Testis (tissue), 2 donors: ENCODE measurements around the gene PAFAH1B1.

Experiments used
- CTCF ChIP-seq, 3 experiments: fragments of 450-650 bp in 2 of 3; fragments of 200-600 bp in 1 of 3; sonication (generic) in 1 of 3; IDR thresholded peaks; one replicate each; pipeline ENCODE4 v1.5.1; 2016 to 2019; ENCODE audit warnings: antibody characterized with exemption in 3 of 3, mild to moderate bottlenecking in 2 of 3, moderate library complexity in 1 of 3
- POLR2A ChIP-seq: fragments of 450-650 bp; IDR thresholded peaks from one replicate; pipeline ENCODE4 v1.6.1; 2017; ENCODE audit warnings: antibody characterized with exemption, mild to moderate bottlenecking, moderate library complexity

- TF ChIP-seq CTCF (IDR thresholded peaks at IDR 0.05) (no peak), POLR2A (no peak)
These were observed 102.7 kb downstream of the PAFAH1B1 start for GRCh38 chr17:2695961-2696760.
